ENCODE results near the gene E2F8. TPM values are rescaled to one million over a fixed set of nuclear protein-coding genes. Genes with fewer than 3 reads are reported as not detected.

Gene E2F8
- total and polyA plus RNA-seq, 2 donors (not counting 1 experiment from before 2014, with no cell fraction given) = 0.17 to 0.94 TPM

DNA sequence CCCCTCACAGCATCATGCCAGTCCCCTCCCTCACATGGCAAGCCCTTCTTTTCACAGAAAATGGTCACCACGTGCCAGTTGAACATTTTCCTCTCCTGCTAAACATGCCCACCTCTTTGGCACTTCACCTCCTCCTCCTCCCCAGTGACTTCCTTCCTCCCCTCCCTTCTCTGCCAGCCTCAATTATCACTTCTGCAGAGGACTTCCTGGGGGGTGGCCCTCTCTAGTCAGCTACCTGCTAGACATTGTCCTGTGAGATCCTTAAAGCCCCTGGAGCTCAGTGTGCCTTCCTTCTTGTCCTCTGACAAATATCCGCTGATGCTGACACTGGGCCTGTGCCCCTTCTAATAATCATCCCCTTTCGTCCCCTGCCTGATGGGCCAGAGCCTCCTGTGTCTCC is 43.2 kb upstream of the E2F8 start:
- peaks cover 7% of the 10 kb centered on the region for H3K27me3 ChIP-seq (ENCODE audit: control insufficient read depth, insufficient read depth, low read length)
- DNase-seq (ENCODE audit: low read depth in 2 of 2) = no peak
- no peak overlapping the region for H3K4me2 ChIP-seq (ENCODE audit: extremely low read depth, insufficient read depth, low read length)
- no peaks in the 10 kb centered on the region for H3K9me3 ChIP-seq (ENCODE audit: control insufficient read depth, insufficient read depth, low read depth, low read length)
- no peaks in the 10 kb centered on the region for H3K36me3 ChIP-seq (ENCODE audit: control insufficient read depth, insufficient read depth, low read length)
- H3K79me2 ChIP-seq (ENCODE audit: control insufficient read depth, insufficient read depth, low read length) = no peaks in the 10 kb centered on the region
- H4K20me1 ChIP-seq (ENCODE audit: control insufficient read depth, extremely low read depth, insufficient read depth, low read length) = no peaks in the 10 kb centered on the region
- TF ChIP-seq, protein P1, sequence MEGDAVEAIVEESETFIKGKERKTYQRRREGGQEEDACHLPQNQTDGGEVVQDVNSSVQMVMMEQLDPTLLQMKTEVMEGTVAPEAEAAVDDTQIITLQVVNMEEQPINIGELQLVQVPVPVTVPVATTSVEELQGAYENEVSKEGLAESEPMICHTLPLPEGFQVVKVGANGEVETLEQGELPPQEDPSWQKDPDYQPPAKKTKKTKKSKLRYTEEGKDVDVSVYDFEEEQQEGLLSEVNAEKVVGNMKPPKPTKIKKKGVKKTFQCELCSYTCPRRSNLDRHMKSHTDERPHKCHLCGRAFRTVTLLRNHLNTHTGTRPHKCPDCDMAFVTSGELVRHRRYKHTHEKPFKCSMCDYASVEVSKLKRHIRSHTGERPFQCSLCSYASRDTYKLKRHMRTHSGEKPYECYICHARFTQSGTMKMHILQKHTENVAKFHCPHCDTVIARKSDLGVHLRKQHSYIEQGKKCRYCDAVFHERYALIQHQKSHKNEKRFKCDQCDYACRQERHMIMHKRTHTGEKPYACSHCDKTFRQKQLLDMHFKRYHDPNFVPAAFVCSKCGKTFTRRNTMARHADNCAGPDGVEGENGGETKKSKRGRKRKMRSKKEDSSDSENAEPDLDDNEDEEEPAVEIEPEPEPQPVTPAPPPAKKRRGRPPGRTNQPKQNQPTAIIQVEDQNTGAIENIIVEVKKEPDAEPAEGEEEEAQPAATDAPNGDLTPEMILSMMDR (conservative IDR thresholded peaks at IDR 0.05 in 1 of 2, IDR thresholded peaks at IDR 0.05 in 1 of 2; ENCODE audit: low read depth in 1 of 2, low read length in 2 of 2) = no peak
- TF ChIP-seq EZH2 (IDR thresholded peaks at IDR 0.05; ENCODE audit: low read length, missing control alignments) = no peak
- H3K4me3 ChIP-seq (replicated peaks in 1 of 4; ENCODE audit: control extremely low read depth in 1 of 4, insufficient read depth in 1 of 4, low read depth in 3 of 4, low read length in 4 of 4) = no peak overlapping the region
- no peak overlapping the region for H2AFZ ChIP-seq (ENCODE audit: low read length)
- no peaks in the 10 kb centered on the region for H3K4me1 ChIP-seq (ENCODE audit: control insufficient read depth, extremely low read depth, insufficient read depth, low read length)
- H3K27ac ChIP-seq (ENCODE audit: insufficient read depth, low read length) = no peak overlapping the region
- H3K9ac ChIP-seq (ENCODE audit: insufficient read depth, low read length) = no peak overlapping the region

DNA sequence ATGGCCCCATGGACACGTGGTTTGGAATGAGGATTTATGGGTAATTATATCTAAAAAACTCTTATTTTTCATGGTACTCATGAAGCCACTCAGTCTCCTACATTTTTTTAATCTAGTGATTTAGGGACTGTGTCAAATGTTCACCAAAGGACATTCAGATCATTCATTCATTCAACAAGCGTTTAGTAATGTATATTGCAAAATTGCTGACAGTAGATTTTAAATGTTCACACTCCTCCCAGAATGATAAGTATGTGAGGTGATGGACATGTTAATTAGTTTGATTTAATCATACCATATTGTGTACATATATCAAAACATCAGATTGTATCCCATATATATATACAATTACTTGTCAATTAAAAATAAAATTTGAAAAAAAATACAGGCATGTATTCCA is 40.8 kb upstream of the E2F8 start:
- Histone ChIP-seq H3K4me1 (ENCODE audit: control insufficient read depth, extremely low read depth, insufficient read depth, low read length) (no peaks in the 10 kb centered on the region), H3K36me3 (ENCODE audit: control insufficient read depth, insufficient read depth, low read length) (no peaks in the 10 kb centered on the region), H4K20me1 (ENCODE audit: control insufficient read depth, extremely low read depth, insufficient read depth, low read length) (no peaks in the 10 kb centered on the region), H3K4me3 (replicated peaks in 1 of 4; ENCODE audit: control extremely low read depth in 1 of 4, insufficient read depth in 1 of 4, low read depth in 3 of 4, low read length in 4 of 4) (no peak overlapping the region), H3K4me2 (ENCODE audit: extremely low read depth, insufficient read depth, low read length) (no peak overlapping the region), H3K79me2 (ENCODE audit: control insufficient read depth, insufficient read depth, low read length) (no peaks in the 10 kb centered on the region), H3K9ac (ENCODE audit: insufficient read depth, low read length) (no peak overlapping the region), H2AFZ (ENCODE audit: low read length) (no peak overlapping the region), H3K27me3 (ENCODE audit: control insufficient read depth, insufficient read depth, low read length) (peaks cover 7% of the 10 kb centered on the region), H3K9me3 (ENCODE audit: control insufficient read depth, insufficient read depth, low read depth, low read length) (no peaks in the 10 kb centered on the region), H3K27ac (ENCODE audit: insufficient read depth, low read length) (no peak overlapping the region)
- DNase-seq (ENCODE audit: low read depth in 2 of 2) = no peak
- TF ChIP-seq, protein P1 (conservative IDR thresholded peaks at IDR 0.05 in 1 of 2, IDR thresholded peaks at IDR 0.05 in 1 of 2; ENCODE audit: low read depth in 1 of 2, low read length in 2 of 2) = no peak

DNA sequence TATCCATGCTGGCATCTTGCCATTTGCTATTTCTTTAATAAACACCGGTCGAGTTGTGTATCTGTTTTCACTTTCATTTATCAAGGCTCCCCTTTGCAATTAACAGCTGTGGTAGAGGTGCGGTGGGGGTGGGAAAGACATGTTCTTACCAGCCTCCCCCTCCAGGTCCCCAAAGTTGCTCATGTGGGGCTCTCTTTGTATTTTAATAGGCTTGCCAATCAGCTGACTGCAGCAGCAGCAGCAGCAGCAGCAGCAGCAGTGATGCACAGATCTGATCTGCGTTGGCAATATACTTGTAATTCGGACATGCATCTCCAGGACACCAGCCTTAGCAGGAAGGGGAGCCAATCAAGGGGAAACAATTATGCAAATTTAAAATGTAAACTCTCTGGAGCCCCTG is 40.3 kb upstream of the E2F8 start:
- H3K4me2 ChIP-seq (ENCODE audit: extremely low read depth, insufficient read depth, low read length) = peak overlapping the region; percentile 52
- peaks cover 7% of the 10 kb centered on the region for H3K27me3 ChIP-seq (ENCODE audit: control insufficient read depth, insufficient read depth, low read length)
- no peaks in the 10 kb centered on the region for H3K9me3 ChIP-seq (ENCODE audit: control insufficient read depth, insufficient read depth, low read depth, low read length)
- TF ChIP-seq, protein P1 (conservative IDR thresholded peaks at IDR 0.05 in 1 of 2, IDR thresholded peaks at IDR 0.05 in 1 of 2; ENCODE audit: low read depth in 1 of 2, low read length in 2 of 2) = no peak
- TF ChIP-seq EZH2 (IDR thresholded peaks at IDR 0.05; ENCODE audit: low read length, missing control alignments) = no peak
- H3K27ac ChIP-seq (ENCODE audit: insufficient read depth, low read length) = no peak overlapping the region
- H2AFZ ChIP-seq (ENCODE audit: low read length) = no peak overlapping the region
- peak overlapping the region in 1 of 4 experiments; percentile 17 for H3K4me3 ChIP-seq (replicated peaks in 1 of 4; ENCODE audit: control extremely low read depth in 1 of 4, insufficient read depth in 1 of 4, low read depth in 3 of 4, low read length in 4 of 4)
- no peak overlapping the region for H3K9ac ChIP-seq (ENCODE audit: insufficient read depth, low read length)
- no peaks in the 10 kb centered on the region for H4K20me1 ChIP-seq (ENCODE audit: control insufficient read depth, extremely low read depth, insufficient read depth, low read length)
- DNase-seq (ENCODE audit: low read depth in 2 of 2) = peak in 1 of 2 donors; percentile 3
- no peaks in the 10 kb centered on the region for H3K4me1 ChIP-seq (ENCODE audit: control insufficient read depth, extremely low read depth, insufficient read depth, low read length)
- H3K36me3 ChIP-seq (ENCODE audit: control insufficient read depth, insufficient read depth, low read length) = no peaks in the 10 kb centered on the region
- H3K79me2 ChIP-seq (ENCODE audit: control insufficient read depth, insufficient read depth, low read length) = no peaks in the 10 kb centered on the region

All from fibroblast of lung (primary cell).